Type B pancreatic cell (in vitro differentiated cells): ENCODE results near the gene VENTX. TPM values are rescaled to one million over a fixed set of nuclear protein-coding genes. Genes with fewer than 3 reads are reported as not detected.
"Not testable (repeated sequence)": the region's sequence is repeated elsewhere in the genome, so short reads cannot be mapped to it uniquely, and the experiment has no call there.

Source experiments
- DNase-seq: peaks from one replicate; pipeline ENCODE4 v3.0.0; 2021; ENCODE audit warnings: mixed read lengths; ENCODE audit not compliant: unreplicated experiment; ENCODE audit errors: extremely low spot score
- H3K27ac Mint-ChIP-seq: 2 replicates; pipeline ENCODE4 v1.8.0; 2021; ENCODE audit warnings: mild to moderate bottlenecking, mixed read lengths
- H3K27me3 Mint-ChIP-seq: 2 replicates; pipeline ENCODE4 v1.8.0; 2021; ENCODE audit warnings: mixed read lengths
- H3K36me3 Mint-ChIP-seq: 2 replicates; pipeline ENCODE4 v1.8.0; 2021; ENCODE audit warnings: mixed read lengths
- H3K4me1 Mint-ChIP-seq: one replicate; pipeline ENCODE4 v1.8.0; 2021; ENCODE audit warnings: mixed read lengths; ENCODE audit not compliant: unreplicated experiment
- H3K4me3 Mint-ChIP-seq: 2 replicates; pipeline ENCODE4 v1.8.0; 2021; ENCODE audit warnings: mild to moderate bottlenecking, mixed read lengths
- H3K9me3 Mint-ChIP-seq: 2 replicates; pipeline ENCODE4 v1.8.0; 2021; ENCODE audit warnings: mixed read lengths
- total RNA-seq: library from RNA; stranded (reverse); gene quantifications from 2 replicates; pipeline ENCODE4 v1.2.1, GENCODE V29; 2021; ENCODE audit warnings: low replicate concordance
- TF ChIP-seq, protein P1 (sequence below): fragments of 200-600 bp; sonication (generic); conservative IDR thresholded peaks from 2 replicates; pipeline ENCODE4 v1.5.0; 2021; ENCODE audit warnings: antibody characterized with exemption, mild to moderate bottlenecking

Gene VENTX
- total RNA-seq, 1 donor from 2014 or later: not detected

- Mint-ChIP-seq H3K27me3 (peaks cover 39% of the 10 kb centered on the region), H3K36me3 (no peaks in the 10 kb centered on the region), H3K9me3 (no peaks in the 10 kb centered on the region), H3K27ac (no peak overlapping the region), H3K4me3 (no peak overlapping the region), H3K4me1 (no peaks in the 10 kb centered on the region)
- TF ChIP-seq, protein P1, sequence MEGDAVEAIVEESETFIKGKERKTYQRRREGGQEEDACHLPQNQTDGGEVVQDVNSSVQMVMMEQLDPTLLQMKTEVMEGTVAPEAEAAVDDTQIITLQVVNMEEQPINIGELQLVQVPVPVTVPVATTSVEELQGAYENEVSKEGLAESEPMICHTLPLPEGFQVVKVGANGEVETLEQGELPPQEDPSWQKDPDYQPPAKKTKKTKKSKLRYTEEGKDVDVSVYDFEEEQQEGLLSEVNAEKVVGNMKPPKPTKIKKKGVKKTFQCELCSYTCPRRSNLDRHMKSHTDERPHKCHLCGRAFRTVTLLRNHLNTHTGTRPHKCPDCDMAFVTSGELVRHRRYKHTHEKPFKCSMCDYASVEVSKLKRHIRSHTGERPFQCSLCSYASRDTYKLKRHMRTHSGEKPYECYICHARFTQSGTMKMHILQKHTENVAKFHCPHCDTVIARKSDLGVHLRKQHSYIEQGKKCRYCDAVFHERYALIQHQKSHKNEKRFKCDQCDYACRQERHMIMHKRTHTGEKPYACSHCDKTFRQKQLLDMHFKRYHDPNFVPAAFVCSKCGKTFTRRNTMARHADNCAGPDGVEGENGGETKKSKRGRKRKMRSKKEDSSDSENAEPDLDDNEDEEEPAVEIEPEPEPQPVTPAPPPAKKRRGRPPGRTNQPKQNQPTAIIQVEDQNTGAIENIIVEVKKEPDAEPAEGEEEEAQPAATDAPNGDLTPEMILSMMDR: no peak
- DNase-seq: no peak
Observed at GRCh38 chr10:133219782-133220181, 17.9 kb upstream of the VENTX start.

- Mint-ChIP-seq H3K27me3 (peaks cover 41% of the 10 kb centered on the region), H3K4me3 (no peak overlapping the region), H3K36me3 (no peaks in the 10 kb centered on the region), H3K4me1 (no peaks in the 10 kb centered on the region), H3K9me3 (no peaks in the 10 kb centered on the region), H3K27ac (no peak overlapping the region)
- no peak for DNase-seq
- TF ChIP-seq, protein P1: no peak
Observed at GRCh38 chr10:133221331-133221730, 16.3 kb upstream of the VENTX start.

DNA sequence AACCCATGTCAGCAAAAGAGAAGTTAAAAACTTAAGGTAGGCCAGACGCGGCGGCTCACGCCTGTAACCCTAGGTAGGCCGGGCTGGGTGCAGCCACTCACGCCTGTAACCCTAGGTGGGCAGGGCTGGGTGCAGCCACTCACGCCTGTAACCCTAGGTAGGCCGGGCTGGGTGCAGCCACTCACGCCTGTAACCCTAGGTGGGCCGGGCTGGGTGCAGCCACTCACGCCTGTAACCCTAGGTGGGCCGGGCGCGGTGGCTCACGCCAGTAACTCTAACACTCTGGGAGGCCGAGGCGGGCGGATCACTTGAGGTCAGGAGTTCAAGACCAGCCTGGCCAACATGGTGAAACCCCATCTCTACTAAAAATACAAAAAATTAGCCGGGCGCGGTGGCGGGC, 15.9 kb upstream of the VENTX start:
- H3K27ac Mint-ChIP-seq, DNase-seq, H3K36me3 Mint-ChIP-seq, H3K4me1 Mint-ChIP-seq, H3K4me3 Mint-ChIP-seq, H3K9me3 Mint-ChIP-seq: not testable (repeated sequence)
- peaks cover 43% of the 10 kb centered on the region for H3K27me3 Mint-ChIP-seq

- Mint-ChIP-seq H3K9me3 (no peaks in the 10 kb centered on the region), H3K4me3 (no peak overlapping the region), H3K4me1 (no peaks in the 10 kb centered on the region), H3K36me3 (no peaks in the 10 kb centered on the region), H3K27me3 (peaks cover 57% of the 10 kb centered on the region), H3K27ac (no peak overlapping the region)
- TF ChIP-seq, protein P1: no peak
- DNase-seq: no peak
Observed at GRCh38 chr10:133224076-133224475, 13.6 kb upstream of the VENTX start.

DNA sequence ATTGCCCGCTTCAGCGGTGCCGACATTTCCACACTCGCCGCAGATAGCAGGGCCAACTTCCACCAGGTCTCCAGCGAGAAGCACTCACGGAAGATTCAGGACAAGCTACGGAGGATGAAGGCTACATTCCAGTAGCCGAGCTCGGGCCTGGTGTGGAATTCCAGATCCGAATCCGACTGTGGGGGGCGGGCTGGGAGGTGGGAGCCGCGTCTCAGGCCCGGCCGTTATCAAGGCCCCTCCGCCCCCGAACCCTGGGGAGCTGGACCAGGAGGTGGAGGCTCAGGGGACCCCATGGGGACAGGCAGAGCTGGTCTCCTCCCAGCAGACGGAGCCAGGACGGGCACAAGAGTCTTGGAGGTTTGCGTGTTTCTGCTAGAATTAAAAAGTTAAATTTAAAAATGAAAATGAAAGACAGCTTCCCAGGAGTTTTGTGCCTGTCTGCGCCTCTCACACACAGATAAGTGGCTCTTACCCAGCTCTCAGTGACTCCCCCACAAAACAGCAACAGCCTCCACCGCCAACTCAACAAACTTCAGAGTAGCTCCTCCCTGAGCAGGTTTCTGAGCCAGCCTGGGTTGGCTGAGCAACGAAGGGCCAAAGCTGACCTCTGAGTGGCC, 12.8 kb upstream of the VENTX start:
- TF ChIP-seq, protein P1: no peak
- Mint-ChIP-seq H3K9me3 (no peaks in the 10 kb centered on the region), H3K36me3 (no peaks in the 10 kb centered on the region), H3K4me1 (no peaks in the 10 kb centered on the region), H3K27me3 (peaks cover 57% of the 10 kb centered on the region), H3K27ac (no peak overlapping the region), H3K4me3 (no peak overlapping the region)
- DNase-seq: no peak

DNA sequence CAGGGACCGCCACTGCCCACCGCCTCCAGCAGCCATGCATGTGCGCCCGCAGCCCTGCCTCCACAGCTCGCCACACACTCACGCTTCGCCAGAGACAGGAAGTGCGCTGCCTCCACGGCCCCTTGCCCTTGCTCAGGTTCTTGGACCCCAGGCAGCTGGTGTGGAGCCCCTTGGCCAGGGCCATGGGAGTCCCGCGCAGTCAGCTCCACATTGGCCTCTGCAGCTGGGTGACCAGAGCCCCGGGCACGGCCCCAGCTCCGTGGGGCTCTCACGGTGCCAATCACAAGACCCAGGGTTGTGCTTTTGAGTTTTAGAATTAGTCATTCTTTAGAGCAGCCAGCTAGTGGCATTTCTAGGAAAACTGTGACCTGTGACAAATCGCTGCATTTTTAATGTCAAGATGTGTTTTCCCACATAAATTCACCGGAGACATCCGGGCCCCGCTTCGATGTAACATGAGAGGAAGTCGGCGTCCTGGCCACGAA, 11.9 kb upstream of the VENTX start:
- Mint-ChIP-seq H3K4me1 (no peaks in the 10 kb centered on the region), H3K27me3 (peaks cover 56% of the 10 kb centered on the region), H3K4me3 (no peak overlapping the region), H3K27ac (no peak overlapping the region), H3K9me3 (no peaks in the 10 kb centered on the region), H3K36me3 (no peaks in the 10 kb centered on the region)
- no peak for DNase-seq
- TF ChIP-seq, protein P1: no peak
